Small intestine (tissue), 7 donors: Measurements from ENCODE around the gene HOXD3. TPM values are rescaled to one million over a fixed set of nuclear protein-coding genes. Genes with fewer than 3 reads are reported as not detected.

Experiments used
- DNase-seq, 2 donors: peaks; one replicate each; pipeline versions ENCODE4 v3.0.0 to v3.0.0-alpha.2; 2013
- FAIRE-seq: peaks from 2 replicates; lab custom pipeline; 2012; peaks lifted over from hg19 to GRCh38; lab: Jason Lieb, UNC
- H3K27ac ChIP-seq, 3 donors: one replicate each; pipeline ENCODE4 v1.5.1; 2013; ENCODE audit warnings: low read length in 2 of 3, mild to moderate bottlenecking in 2 of 3, control low read depth in 1 of 3, inconsistent platforms in 1 of 3, low read depth in 1 of 3, moderate library complexity in 1 of 3
- H3K27me3 ChIP-seq, 3 donors: one replicate each; pipeline ENCODE4 v1.6.1; 2013; ENCODE audit warnings: low read length in 3 of 3, inconsistent platforms in 1 of 3; ENCODE audit not compliant: control insufficient read depth in 3 of 3, insufficient read depth in 3 of 3
- H3K36me3 ChIP-seq, 3 donors: one replicate each; pipeline ENCODE4 v1.6.1; 2013; ENCODE audit warnings: low read length in 3 of 3, inconsistent platforms in 1 of 3, low read depth in 1 of 3, mild to moderate bottlenecking in 1 of 3, moderate library complexity in 1 of 3; ENCODE audit not compliant: control insufficient read depth in 3 of 3, insufficient read depth in 2 of 3
- H3K4me1 ChIP-seq, 3 donors: one replicate each; pipeline ENCODE4 v1.6.1; 2013; ENCODE audit warnings: low read length in 2 of 3, inconsistent platforms in 1 of 3, low read depth in 1 of 3, mild to moderate bottlenecking in 1 of 3, moderate library complexity in 1 of 3; ENCODE audit not compliant: control insufficient read depth in 3 of 3, insufficient read depth in 2 of 3
- H3K4me3 ChIP-seq, 3 donors: one replicate each; pipeline ENCODE4 v1.5.1; 2013; ENCODE audit warnings: low read length in 3 of 3, control low read depth in 1 of 3, inconsistent platforms in 1 of 3, low read depth in 1 of 3, mild to moderate bottlenecking in 1 of 3, moderate library complexity in 1 of 3
- H3K9me3 ChIP-seq, 2 donors: one replicate each; pipeline ENCODE4 v1.6.1; 2013; ENCODE audit warnings: low read depth in 1 of 2, low read length in 1 of 2; ENCODE audit not compliant: control insufficient read depth in 2 of 2, insufficient read depth in 1 of 2
- WGBS, 3 donors: extraction: QIAGEN DNeasy Blood & Tissue Kit; methylation state at CpG; one replicate each; pipeline ENCODE4 v1.1.7; 2013; 5-methylcytosine and 5-hydroxymethylcytosine counted together
- polyA plus RNA-seq, 4 donors: library from polyadenylated mRNA; stranded (reverse) in 3 of 4; unstranded in 1 of 4; fragments of 200-250 nt in 3 of 4; fragments of 120-200 nt in 1 of 4; gene quantifications; one replicate each; pipeline versions ENCODE4 v1.2.1 to v1.2.3, GENCODE V29; 2013
- donor health status: healthy with polysubstance abuse.
- donor health status: control.
- donor health status: control.
- donor health status: Bipolar disorder and iron deficiency.
- donor health status: healthy.

HOXD3 gene
- polyA plus RNA-seq, 4 donors, result 0.98 to 5.2 TPM; not detected in 2

DNA sequence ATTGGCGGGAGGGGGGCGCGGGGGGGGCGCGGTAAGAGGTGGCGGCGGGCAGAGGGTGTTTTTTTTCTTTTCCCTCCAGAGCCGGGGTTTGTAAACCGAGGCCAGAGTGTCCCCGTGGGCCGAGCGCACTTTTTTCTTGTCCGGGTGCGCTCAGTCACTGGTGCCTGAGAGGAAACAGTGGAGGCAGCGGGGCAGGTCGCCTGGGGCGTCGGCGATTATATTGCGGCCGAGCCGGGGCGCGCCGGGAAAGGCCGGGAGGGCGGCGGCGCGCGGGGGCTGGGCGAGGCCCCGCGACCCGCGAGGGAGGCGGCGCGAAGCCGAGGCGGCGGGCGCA, 27.3 kb upstream of the HOXD3 start:
- peak in 1 of 2 donors; percentile 65 for DNase-seq
- H3K4me3 ChIP-seq, result peak overlapping the region; percentile 30 to 45 (median 44)
- peaks cover 0 to 2% (median 2%) of the 10 kb centered on the region in 3 donors for H3K4me1 ChIP-seq
- FAIRE-seq, result no peak
- H3K9me3 ChIP-seq, result no peaks in the 10 kb centered on the region
- WGBS, 3 donors, result 1 to 7% (median 4%) methylated on average over 37 to 43 of the region's 43 CpGs
- peak overlapping the region in 2 of 3 donors; percentile 59 to 75 for H3K27ac ChIP-seq
- H3K27me3 ChIP-seq, result peaks cover 7 to 91% (median 36%) of the 10 kb centered on the region in 3 donors
- H3K36me3 ChIP-seq, result no peaks in the 10 kb centered on the region

DNA sequence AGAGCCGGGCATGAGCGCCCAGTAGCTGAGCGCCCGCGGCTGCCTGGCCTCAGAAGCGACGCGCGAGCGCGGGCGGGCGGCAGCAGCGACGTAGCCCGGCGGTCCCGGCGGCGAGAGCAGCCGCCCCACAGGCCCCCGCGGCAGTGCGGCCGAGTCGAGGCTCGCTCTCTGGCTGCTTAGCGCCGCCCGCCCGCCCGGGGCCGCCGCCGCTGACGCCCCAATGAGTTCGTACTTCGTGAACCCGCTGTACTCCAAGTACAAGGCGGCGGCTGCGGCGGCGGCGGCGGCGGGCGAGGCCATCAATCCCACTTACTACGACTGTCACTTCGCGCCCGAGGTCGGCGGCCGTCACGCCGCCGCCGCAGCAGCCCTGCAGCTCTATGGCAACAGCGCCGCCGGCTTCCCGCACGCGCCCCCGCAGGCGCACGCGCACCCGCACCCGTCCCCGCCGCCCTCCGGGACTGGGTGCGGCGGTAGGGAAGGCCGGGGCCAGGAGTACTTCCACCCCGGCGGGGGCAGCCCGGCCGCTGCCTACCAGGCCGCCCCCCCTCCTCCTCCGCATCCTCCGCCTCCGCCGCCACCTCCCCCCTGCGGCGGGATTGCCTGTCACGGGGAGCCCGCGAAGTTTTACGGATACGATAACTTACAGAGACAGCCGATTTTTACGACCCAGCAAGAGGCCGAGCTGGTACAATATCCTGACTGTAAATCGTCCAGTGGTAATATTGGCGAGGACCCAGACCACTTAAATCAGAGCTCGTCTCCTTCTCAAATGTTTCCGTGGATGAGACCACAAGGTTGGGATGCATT, 26.8 kb upstream of the HOXD3 start:
- peaks cover 7 to 91% (median 36%) of the 10 kb centered on the region in 3 donors for H3K27me3 ChIP-seq
- peak in 1 of 2 donors; percentile 67 for DNase-seq
- no peak for FAIRE-seq
- H3K4me1 ChIP-seq, result peaks cover 0 to 2% (median 2%) of the 10 kb centered on the region in 3 donors
- H3K9me3 ChIP-seq, result no peaks in the 10 kb centered on the region
- peak overlapping the region; percentile 41 to 45 (median 44) for H3K4me3 ChIP-seq
- no peaks in the 10 kb centered on the region for H3K36me3 ChIP-seq
- H3K27ac ChIP-seq, result peak overlapping the region in 2 of 3 donors; percentile 43 to 75
- WGBS, 3 donors, result 3 to 6% (median 4%) methylated on average over 64 to 100 of the region's 100 CpGs

DNA sequence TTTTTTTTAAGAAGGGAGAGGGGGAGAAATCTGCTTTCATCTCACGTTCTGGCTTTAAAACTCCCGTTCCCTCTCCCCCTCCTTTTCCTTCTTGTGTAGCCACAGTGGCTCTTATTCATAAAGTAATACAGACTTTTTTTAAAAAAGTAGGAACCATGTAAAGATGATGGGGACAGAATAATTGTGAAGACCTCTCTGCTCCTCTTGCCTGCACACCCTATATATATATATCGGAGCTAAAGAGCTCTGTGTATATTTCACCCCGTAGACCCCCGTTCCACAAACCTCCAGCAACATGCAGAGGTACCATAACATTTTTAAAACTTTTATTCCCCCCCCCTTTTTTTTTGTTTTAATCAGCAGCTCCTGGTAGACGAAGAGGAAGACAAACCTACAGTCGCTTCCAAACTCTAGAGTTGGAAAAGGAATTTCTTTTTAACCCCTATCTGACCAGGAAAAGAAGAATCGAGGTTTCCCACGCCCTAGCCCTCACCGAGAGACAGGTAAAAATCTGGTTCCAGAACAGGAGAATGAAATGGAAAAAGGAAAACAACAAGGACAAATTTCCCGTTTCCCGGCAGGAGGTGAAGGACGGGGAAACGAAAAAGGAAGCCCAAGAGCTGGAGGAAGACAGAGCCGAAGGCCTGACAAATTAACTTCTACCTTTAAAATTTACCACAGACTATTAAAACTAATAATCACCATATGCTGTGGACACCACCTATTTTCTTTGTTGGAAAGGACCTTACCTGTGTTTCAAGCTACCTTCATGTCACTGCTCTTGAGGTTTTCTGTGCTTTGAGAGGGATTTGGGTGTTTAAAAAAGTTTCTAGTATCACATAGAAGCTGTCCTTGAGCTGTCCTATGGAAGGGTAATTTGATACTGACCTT, 25.9 kb upstream of the HOXD3 start:
- WGBS, 3 donors, result 10 to 16% (median 14%) methylated on average over 15 of the region's 15 CpGs
- H3K9me3 ChIP-seq, result no peaks in the 10 kb centered on the region
- FAIRE-seq (no peak), DNase-seq (no peak)
- H3K27me3 ChIP-seq, result peaks cover 7 to 91% (median 40%) of the 10 kb centered on the region in 3 donors
- peak overlapping the region in 2 of 3 donors; percentile 41 to 44 for H3K4me3 ChIP-seq
- no peaks in the 10 kb centered on the region for H3K36me3 ChIP-seq
- H3K27ac ChIP-seq, result peak overlapping the region in 2 of 3 donors; percentile 43 to 75
- H3K4me1 ChIP-seq, result peaks cover 0 to 4% (median 2%) of the 10 kb centered on the region in 3 donors

GRCh38 chr2:176131848-176132158, 25.3 kb upstream of the HOXD3 start:
- no peaks in the 10 kb centered on the region for H3K36me3 ChIP-seq
- 20 to 31% (median 23%) methylated on average over 4 of the region's 4 CpGs for WGBS, 3 donors
- DNase-seq (no peak), FAIRE-seq (no peak)
- H3K27me3 ChIP-seq, result peaks cover 8 to 91% (median 41%) of the 10 kb centered on the region in 3 donors
- no peaks in the 10 kb centered on the region for H3K9me3 ChIP-seq
- peak overlapping the region in 1 of 3 donors; percentile 21 for H3K4me3 ChIP-seq
- H3K27ac ChIP-seq, result no peak overlapping the region
- H3K4me1 ChIP-seq, result peaks cover 0 to 4% (median 2%) of the 10 kb centered on the region in 3 donors

DNA sequence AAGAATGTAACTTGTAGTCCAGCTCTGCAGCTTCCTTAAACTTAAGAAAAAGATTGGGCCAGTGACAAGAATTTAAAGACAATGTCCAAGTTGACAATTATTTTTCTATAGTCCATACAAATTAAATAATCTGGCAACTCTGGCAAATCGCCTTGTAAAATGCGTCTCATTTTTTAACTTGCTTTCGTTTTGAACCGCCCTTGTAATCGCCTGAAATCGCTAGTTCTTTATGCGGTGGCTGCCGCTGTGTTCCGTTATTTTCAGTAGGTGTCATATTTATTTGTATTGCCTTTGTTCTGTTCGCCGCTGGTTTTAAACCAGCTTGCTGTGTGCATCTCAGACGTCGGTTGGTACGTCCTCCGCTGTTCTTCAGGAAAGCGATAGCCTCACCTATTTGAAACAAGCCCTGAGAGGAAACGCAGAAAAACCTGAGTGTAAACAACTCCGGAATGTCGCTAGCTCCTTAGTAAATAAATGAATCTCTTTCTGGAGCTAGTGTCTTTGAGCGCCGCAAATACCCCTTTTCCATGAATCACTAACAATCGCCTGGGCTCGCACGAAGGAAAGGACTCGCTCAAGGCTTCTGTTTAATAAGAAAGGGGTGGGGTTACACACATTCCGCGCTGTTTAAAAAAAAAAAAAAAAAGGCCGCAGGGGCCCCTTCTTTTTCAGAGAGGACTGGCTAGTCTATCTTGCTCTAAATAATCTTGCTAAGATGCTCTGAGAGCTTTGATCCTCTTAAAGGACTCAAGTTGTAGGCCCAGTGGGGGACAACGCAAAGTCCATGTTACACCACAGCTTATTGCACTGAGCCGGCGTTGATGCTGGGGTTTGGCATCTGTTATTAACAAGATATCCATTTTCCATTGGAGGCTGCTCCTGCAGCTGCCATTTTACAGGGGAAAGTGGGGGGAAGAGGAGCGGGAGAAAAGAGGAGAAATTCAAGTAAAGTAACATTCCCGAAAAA, 24.6 kb upstream of the HOXD3 start:
- DNase-seq, result no peak
- 6 to 13% (median 11%) methylated on average over 33 of the region's 33 CpGs for WGBS, 3 donors
- Histone ChIP-seq H3K4me3 (peak overlapping the region in 2 of 3 donors; percentile 21 to 22), H3K27me3 (peaks cover 11 to 90% (median 41%) of the 10 kb centered on the region in 3 donors), H3K4me1 (peaks cover 0 to 4% (median 2%) of the 10 kb centered on the region in 3 donors), H3K36me3 (no peaks in the 10 kb centered on the region), H3K27ac (peak overlapping the region in 1 of 3 donors; percentile 30), H3K9me3 (no peaks in the 10 kb centered on the region)
- no peak for FAIRE-seq

- H3K27ac ChIP-seq, result no peak overlapping the region
Measured at GRCh38 chr2:176133389-176133788, 23.7 kb upstream of the HOXD3 start.

DNA sequence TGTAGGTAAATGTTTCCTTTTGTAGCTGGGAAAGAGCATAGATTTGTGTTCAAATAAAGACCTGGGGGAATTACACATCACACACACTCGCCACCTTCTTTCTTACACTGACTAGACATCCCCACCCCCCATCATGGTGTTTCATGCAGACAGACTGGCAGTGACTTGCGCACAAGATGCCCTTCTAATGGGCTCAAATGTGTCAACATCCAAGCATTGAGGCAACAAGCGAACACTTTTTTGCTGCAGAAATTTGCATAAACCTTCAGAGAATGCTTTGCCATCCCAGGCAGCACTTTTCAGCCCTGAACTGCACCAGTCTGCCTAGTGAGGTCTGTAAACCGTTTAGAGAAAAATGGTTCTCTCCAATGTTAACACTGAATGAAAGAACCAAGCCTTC, 23.1 kb upstream of the HOXD3 start:
- DNase-seq, result no peak
- Histone ChIP-seq H3K36me3 (no peaks in the 10 kb centered on the region), H3K4me1 (peaks cover 0 to 4% (median 2%) of the 10 kb centered on the region in 3 donors), H3K4me3 (no peak overlapping the region), H3K27me3 (peaks cover 6 to 88% (median 42%) of the 10 kb centered on the region in 3 donors), H3K9me3 (no peaks in the 10 kb centered on the region), H3K27ac (no peak overlapping the region)
- 19 to 46% (median 28%) methylated on average over 4 of the region's 4 CpGs for WGBS, 3 donors
- no peak for FAIRE-seq

More at GRCh38 chr2:176133389-176133788, 23.7 kb upstream of the HOXD3 start:
- Histone ChIP-seq H3K4me1 (peaks cover 0 to 4% (median 2%) of the 10 kb centered on the region in 3 donors), H3K36me3 (no peaks in the 10 kb centered on the region), H3K4me3 (no peak overlapping the region), H3K27me3 (peaks cover 7 to 88% (median 42%) of the 10 kb centered on the region in 3 donors), H3K9me3 (no peaks in the 10 kb centered on the region)
- FAIRE-seq (no peak), DNase-seq (no peak)
